ENCODE measurements around the gene DOLPP1.

The DOLPP1 gene

DNA sequence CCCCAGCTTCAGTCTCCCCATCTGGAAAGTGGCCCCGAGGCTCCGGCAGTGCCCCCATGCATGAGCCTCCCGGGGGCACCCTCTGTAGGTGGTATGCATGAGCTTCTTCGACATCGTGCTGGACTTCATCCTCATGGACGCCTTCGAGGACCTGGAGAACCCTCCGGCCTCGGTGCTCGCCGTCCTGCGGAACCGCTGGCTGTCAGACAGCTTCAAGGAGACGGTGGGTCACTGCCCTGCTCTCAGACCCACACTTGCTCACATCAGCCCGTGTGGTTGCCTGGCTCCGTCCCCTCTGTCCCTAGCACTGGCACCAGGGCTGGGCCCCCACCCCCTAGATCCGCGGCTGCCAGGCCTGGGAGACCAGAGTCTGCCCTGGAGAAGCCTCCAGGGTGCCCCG, 12.8 kb upstream of the DOLPP1 start:
- no peak for DNase-seq

DNA sequence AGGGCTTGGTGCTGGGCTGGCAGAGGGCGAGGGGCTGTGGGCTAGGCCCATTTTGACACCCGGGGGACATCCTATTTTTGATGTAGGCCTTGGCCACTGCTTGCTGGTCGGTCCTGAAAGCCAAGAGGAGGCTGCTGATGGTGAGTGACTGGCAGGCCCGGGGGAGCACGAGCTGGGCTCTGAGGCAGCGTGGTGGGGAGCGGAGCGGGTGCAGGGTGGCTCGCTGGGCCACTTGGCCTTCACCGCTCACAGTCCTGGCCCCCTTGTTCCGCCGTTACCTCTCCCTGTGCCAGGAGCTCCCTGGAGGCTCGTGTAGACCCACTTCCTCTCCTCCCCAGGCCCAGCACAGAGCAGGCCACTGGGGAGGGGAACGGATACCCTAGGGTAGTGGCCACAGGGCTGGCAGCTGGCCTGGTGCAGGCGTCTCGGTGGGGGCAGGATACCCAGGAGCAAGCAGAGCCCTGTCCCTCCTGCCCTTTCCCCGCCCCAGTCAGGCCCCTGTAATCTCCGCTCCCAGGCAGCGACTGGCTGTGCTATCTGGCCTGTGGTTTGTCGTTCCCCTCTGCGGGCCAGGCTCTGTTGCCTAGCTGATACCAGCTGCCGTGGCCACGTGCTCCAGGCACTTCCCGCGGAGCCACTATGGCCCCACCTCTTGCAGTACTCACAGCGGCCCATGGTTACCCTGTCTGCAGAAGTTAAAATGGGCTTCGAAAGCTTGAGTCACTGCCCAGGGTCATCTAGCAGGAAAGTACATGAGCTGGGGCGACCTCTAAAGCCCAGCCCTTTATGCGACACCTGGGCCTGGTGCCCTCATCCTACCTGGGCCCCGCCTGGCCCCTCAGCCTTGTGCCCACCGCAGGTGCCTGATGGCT, 11.7 kb upstream of the DOLPP1 start:
- no peak for DNase-seq

DNA sequence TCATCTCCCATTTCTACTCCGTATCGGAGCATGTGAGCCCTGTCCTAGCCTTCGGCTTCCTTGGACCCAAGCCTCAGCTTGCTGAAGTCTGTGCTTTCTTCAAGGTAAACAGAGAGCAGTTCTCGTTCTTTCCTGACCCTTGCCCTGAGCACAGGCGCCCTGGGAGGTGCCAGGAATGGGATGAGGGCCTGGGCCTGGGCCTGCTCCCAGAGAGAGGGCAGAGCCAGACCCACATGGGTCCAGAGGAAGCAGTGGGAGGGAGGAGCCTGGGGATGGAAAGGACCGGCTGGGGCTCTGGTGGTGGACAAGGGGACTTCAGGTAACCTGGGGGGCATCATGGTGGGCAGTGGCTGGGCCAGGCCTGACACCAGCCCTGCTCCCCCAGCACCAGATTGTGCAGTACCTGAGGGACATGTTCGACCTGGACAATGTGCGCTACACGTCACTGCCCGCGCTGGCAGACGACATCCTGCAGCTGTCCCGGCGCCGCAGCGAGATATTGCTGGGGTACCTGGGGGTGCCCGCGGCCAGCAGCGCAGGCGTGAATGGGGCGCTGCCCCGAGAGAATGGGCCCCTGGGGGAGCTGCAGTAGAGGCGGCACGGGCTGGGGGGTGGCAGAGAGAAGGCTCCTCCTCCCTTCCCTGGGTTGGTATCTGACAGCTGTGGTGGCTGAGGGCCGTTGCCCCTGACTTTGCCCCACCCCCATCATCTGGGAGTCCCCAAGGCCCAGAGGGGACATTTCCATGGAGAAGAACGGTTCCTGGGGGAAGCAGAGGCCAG, 10.9 kb upstream of the DOLPP1 start:
- DNase-seq = no peak

DNA sequence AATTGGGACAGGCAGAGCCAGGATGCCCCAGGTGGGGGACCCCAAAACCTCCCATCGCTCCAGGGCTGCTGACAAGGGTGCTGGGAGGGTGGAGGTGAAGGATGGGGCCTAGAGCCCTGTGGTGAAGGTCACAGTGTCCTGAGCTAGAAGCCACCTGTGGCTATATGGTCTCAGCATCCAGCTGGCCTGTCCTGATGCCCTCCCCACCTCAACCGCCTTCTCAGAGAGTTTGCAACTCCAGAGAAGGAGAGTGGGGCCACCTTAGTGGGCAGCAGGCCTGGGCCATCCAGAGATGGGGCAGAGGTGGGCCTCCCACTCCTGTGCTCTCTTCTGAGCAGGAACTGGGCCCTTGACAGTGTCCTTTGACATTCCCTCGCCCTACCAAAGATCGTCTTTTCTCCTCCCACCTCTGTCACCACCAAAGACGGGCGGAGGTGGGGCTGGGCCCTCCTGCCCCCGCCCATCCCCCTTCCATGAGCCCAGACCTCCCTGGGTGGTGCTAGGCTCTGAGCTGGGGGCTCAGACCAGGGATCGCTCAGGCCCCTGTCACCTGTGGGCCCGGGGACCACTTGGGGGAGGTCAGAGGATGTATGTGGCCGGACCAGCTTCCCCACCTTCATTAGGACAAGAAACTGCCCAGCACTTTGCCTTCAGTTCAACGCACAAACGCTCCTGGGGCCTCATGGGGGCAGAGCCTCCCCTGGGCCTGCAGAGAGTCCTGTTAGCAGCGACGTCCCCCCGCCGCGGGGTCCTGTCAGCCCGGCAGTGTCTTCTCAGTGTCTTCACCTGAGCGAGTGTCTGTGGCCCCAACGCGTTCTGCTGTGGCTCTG, 10.0 kb upstream of the DOLPP1 start:
- DNase-seq = no peak

DNA sequence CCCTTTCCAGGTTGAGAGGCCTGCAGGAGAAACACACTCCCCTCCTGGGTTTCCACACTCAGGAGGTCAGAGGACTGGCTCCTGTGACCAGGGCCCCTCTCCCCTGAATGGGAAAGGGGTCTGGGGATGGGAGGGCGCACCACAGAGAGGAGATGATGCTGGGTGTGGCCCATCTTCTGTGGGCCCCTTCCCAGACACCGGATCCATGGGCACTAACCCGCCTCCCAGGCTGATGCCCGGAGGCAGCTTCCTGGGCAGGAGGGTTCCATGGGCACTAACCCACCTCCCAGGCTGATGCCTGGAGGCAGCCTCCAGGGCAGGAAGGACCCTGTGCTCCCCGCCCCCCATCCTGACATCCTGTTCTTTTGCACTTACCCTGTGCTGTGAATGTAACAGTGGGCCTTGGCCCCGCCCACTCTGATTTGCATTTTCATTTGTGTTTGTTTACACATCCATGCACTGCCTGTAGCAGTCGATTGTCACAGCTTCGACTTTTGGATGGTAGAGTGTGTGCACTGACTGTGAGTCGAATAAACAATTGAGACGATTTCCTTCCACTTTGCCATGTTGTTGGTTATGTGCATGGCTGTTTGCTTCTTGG, 9.3 kb upstream of the DOLPP1 start:
- no peak for DNase-seq

DNA sequence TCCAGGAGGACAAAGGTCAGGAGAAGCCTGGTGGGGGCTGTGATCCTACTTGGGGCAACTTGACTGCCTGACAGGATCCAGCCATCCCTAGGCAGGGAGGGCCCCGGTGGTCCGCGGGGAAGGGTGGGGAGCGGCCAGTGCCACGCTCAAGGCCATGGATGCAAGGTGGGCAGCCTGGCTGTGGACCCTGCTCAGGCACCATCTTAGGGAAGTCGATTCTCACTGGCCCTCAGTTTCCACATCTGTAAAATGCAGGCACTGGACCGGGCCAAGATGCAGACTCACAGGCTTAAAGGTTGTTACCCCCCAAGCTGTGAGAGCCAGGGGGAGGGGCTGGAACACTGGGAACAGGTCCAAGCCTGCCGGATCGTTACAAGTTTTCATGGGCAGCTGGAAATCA, 8.7 kb upstream of the DOLPP1 start:
- no peak for DNase-seq

DNA sequence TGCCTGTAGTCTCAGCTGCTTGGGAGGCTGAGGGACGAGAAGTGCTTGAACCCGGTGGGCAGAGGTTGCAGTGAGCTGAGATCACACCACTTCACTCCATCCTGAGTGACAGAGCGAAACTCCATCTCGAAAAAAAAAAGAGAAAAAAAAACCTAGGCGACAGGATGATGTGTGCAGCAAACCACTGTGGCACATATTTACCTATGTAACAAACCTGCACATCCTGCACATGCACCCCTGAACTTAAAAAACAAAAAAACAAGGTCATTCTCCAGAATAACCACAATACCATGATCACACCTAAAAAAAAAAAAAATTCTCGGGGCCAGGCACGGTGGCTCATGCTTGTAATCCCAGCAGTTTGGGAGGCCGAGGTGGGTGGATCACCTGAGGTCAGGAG, 7.5 kb upstream of the DOLPP1 start:
- no peak for DNase-seq

DNA sequence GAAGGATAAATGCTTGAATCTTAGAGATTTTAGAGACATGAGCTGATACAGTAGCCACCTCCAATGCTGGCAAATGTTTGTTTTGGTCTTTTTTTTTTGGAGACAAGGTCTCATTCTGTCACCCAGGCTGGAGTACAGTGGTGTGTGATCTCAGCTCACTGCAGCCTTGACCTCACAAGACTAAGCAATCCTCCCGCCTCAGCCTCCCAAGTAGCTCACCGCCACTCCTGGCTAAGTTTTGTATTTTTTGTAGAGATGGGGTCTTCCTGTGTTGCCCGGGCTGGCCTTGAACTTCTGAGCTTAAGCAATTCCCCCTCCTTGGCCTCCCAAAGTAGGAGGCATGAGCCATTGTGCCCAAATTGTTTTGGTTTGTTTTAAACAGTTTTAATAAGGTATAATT, 6.8 kb upstream of the DOLPP1 start:
- DNase-seq = no peak

DNA sequence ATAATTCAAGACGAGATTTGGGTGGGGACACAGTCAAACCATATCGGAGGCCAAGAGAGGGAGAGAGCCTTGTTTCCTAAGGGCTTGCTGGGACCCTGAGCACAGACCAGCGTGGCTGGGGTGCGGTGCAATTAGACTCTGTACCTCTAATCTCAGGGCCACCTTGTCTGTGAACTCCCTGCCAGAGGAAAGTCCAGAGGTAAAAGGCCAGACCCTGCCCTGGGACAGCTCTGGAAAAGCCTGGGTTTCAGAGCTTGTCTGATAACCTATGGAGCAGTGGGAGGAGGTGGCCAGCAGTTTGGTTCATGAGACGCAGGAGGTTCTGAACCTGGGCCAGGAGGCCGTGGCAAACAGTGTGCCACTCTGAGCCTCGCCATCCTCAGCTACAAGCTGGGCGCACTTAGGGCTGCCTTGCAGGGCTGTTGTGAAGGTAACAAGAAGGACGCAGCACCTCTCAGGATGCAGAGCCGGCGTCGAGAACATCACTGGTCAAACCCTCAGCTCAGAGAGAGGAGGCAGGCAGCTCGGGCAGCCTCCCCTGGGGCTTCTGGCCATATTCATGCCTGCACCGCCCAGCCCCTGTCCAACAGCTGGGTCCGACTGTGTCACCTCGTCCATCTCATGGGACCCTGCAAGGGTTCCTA, 4.8 kb upstream of the DOLPP1 start:
- no peak for DNase-seq

DNA sequence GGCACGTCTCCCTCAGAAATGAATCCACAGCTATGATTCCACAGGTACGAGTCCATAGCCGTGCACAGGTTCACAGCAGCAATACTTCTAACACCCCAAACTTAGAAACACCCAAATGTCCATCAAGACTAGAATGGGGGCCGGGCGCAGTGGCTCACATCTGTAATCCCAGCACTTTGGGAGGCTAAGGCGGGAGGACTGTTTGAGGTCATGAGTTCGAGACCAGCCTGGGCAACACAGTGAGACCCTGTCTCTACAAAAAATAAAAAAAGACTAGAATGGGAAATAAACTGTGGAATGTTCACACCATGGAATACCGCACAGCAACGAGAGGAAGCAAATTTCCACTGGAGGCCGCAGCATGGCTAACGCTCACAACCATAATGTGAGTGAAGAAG, 4.3 kb upstream of the DOLPP1 start:
- DNase-seq = no peak

DNA sequence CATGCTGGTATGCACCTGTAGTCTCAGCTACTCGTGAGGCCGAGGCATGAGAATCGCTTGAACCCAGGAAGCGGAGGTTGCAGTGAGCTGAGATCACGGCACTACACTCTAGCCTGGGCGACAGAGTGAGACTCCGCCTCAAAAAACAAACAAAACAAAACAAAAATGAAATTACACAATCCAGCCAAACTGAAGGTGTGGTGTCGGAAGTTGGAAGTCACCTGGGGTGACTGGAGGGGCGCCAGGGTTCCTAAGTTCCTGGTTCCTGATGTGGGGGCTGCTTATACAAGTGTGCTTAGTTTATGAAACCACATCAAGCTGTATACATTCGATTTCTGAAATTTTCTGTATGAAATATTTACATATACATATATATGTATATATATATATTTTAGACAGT, 3.7 kb upstream of the DOLPP1 start:
- no peak for DNase-seq

DNA sequence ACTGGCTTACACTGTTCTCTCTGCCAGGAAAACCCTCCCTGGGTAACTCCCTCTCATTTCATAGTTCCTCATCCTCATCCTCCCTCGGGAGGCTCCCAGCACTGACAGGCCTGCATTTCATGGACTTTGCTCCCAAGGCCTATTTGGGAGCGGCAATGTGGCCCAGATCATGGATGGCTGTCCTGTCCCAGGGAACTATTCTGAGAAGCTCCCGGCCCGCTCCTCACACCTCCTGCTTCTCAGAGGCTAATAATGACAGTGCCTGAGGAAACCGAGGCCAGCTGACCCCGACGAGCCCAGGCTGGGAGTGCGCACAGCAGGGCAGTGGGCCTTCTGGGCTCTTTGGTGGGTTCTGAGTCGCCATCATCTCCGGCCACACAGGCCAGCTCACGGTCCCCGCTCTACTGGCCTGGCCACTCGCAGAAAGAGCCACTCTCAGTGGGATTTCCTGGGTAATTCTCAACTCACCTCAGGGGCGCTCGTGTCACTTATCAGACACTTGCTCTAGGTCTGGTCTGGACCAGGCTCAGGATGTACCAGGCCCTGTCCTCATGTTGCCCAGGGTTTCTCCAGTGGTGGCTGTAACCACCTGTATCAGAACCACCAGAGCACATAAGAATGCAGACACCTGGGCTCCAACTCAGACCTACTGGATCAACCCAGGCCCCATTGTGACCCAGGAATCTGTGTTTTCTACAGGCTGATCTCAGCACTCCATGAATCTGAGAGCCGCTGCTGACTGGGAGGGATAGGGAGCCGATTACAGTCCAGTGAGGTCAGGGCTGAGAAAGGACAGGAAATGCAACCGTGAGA, 2.0 kb upstream of the DOLPP1 start:
- DNase-seq = no peak

DNA sequence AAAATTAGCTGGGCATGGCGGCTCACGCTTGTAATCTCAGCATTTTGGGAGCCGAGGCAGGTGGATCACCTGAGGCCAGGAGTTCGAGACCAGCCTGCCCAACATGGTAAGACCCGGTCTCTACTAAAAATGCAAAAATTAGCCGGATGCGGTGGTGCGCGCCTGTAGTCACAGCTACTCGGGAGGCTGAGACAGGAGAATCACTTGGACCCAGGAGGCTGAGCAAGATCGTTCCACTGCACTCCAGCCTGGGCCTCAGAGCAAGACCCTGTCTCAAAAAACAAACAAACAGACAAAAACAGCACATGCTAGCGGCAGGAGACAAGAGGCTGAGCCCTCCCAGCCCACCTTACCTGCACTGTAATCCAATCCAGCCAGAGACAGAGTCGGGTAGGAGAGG, 1.1 kb upstream of the DOLPP1 start:
- DNase-seq = no peak

DNA sequence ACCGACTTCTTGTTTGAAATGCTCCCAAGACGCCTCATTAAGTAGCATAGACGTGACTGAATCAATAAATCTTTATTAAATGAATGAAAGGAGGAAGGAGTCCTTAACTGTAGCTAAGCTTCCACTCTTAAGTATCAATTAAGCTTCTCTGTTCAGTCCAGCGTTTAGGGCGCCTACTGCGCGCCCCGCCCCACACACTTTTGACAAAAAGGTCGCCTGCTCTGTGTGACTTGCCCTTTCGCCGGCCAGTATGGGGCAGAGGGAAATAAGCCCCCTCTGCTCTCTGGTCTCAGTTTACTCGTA, 662 bp upstream of the DOLPP1 start:
- DNase-seq = no peak

DNA sequence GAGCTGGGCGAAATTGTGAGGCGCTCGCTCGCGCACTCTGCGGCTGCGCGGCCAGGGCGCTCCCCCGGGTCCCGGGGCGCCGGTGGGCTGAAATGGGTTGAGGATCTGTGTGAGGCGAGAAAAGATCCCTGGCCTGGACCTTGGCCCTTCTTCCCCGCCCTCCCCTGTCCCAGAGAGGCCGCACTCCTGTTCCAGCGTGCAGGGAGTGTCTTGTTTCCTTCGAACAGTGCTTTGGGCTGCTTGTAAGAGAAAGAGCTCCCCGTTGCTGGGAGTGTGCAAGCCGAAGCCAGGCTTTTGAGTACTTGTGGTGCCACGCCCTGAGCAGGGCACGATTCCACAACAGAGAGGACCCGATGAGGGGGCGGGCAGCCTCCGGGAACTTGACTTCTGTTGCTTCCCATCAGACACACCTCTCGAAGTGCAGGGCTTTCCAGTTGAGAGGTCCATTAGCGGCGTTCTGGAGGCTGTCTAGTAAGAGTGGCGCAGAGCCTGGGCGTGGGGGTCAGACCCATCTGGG, 535 bp downstream of the DOLPP1 start:
- DNase-seq = no peak

DNA sequence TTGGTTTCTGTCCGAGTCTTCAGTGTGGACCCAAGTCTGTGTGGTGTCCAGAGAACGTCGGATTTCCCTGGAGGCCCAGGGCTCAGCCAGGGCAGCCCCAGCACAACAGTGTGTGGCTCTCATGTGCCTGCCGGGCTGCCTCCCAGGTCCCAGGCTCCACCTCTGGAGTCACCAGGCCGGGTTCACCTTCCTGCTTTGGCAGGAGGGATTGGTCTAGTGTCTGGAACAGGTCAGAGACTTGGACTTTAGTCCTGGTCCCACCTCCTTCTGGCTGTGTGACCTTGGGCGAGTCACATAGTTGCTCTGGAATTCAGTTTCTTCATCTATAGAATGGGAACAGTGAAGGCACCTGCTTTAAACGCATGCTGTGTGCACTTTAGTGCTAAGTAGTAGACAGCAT, 3.2 kb downstream of the DOLPP1 start:
- no peak for DNase-seq

DNA sequence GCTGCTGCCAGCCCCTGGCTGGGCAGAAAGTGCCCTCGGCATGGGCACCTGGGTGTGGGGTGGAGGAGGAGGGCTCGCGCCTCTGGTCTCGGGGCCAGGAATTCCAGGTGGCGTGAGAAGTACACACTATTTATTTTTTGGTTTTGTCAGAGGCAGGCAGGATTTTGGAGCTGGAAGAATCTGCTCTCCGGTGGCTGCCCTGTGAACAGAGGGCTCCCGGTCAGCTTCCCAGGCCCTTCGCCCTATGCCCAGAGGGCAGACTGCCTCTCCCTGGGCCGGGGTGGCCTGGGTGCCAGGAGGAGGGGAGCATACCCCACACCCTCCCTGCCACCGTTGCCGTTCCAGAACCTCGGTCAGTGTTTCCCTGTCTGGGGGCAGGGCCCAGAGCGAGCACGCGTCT, 8.3 kb downstream of the DOLPP1 start:
- DNase-seq = no peak

DNA sequence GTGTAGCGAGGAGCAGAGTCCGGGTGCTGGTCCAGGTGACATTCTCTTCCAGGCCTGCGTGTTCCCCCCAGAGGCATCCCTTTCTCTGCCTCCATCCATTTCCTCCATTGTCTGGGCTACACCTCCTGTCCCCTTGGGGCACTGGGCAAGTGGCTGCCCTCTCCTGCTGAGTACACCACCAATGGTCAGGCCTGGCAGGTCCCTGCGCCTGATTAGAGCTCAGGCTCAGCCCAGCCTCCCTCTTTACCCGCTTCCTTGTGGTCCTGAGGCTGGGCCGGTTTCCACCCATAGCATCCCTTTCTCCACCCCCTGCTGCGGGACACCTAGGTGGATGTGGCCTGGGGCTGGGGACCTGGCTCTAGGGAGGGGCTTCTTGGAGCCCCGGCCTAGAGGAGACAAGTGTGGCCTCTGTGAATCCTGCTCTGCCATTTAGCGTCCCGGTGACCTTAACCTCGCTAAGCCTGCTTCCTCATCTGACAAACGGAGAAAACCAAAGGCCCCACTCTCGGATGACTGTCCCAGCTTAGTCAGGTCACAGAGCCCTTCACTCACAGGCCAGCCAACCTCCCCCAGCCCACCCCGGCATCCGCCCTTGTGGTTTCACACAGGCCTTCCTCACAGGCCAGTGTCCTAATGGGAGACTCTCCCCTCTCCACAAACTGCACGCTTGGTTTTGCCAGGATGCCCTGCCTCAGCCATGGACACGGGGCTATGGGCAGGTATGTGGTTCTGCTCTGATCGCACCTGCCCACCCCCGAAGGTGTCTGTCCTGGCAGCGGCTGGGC, 12.9 kb downstream of the DOLPP1 start:
- no peak for DNase-seq

DNA sequence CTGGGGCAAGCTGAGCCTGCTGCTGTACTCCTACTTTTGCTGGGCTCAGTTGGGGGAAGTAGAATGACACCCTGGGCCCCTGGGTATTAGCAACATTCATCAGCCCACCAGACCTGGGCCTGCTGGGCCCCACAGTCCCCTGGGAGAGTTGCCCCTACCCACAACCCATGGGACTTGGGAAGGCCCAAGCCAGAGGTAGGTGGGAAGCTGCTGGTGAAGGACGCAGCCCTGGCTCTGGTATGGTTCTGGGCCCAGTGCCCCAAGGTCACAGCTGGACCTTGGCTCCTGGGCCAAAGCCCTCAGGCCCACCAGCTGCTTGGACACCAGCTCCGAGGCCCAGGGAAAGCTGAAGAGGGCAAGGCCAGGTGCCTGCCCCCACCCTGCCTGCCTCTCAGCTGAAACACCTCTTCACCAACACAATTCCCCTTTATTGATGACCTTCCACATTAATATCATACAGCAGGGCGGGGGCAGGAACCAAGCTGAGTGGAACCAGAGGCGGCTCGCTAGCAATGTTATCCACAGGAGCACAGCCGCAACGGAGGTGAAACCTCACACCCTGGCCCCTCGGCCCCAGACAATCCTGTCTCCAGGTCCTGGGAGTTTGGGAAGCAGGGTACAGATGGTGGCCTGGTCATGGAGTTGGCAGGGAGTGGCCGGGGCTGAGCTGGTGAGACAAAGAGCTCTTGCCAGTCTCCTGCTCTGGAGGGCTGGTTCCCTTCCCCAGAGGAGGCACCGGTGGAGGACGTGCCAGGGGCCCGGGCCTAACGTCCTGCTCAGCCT, 13.7 kb downstream of the DOLPP1 start:
- DNase-seq = no peak

DNA sequence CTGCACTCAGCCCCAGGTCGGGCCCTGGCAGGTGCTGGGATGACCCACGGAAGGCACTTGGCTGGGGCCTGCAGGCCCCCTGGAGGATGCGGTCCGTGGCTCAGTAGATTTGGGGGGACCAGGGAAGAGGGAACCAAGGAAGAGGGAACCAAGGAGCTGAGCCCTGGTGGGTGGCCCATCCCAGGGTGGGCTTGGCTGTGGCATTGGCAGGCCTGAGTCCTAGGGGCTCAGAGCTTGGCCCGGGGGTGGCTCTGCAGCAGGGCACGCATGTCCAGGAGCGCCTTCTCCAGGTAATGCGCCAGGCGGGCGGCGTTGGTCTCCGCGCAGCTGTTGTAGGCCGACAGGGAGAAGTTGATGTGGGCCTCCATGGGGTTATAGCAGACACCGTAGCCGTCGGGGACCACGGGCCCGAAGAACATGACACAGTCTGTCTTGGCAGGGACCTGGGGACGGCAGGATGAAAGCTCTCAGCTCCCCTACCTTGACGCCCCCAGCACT, 14.3 kb downstream of the DOLPP1 start:
- no peak for DNase-seq
